HG02798 (cell line): ENCODE results near the gene SMTNL2.
"Not testable (repeated sequence)": the region's sequence is repeated elsewhere in the genome, so short reads cannot be mapped to it uniquely, and the experiment has no call there.

Experiments used
- ATAC-seq: cut with Tn5 transposase; IDR thresholded peaks from one replicate; pipeline ENCODE4 v1.9.1; 2021; ENCODE audit warnings: mild to moderate bottlenecking; ENCODE audit not compliant: unreplicated experiment, poor library complexity

The SMTNL2 gene

DNA sequence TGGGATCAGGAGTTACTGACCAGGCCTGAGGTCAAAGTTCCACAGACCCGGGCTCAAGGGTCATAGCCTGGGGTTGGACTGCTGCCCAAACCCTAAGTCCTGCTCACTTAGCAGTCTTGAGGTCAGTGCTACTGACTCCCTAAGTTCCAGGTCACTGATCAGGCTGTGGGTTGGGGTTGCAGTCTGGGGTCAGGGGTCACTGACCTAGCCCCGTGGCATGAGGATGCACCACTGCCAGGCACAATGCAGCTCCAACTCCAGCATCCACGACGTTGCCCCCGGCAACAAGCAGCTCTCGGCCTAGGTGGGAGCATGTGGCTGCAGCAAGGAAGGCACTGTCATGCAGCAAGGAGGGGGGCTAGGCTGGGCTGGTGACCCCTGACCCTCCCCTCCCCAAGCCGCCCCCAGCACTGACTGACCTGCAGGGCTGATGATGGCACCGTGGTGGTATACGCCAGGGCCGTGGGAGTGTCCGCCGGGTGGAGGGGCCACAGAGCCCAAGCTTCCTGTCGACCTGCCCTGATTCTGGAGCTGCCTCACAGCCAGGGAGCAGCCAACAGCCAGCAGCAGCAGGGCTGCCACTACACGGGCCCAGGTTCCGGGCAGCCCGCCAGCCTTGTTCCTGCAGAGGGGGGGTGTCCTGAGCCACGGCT, 25.1 kb upstream of the SMTNL2 start:
- no peak for ATAC-seq

DNA sequence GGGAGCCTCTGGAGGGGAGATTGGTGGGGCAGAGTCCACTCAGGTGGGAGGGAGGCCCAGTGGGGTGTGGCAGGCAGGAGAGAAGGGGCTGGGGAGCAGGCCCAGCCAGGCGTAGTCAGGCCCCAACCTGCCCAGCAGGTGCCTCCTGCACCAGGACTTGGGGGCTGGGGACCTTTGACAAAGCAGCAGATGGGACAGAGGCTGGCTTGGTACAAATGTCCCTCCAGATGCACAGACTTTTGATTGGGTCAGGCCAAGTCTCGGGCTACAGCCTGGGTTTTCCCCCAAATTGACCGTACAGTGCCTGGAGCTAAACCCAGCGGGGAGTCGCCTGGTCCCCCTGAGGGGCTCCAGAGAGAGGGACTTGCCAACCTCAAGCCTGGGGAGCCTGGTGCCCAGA, 24.4 kb upstream of the SMTNL2 start:
- no peak for ATAC-seq

DNA sequence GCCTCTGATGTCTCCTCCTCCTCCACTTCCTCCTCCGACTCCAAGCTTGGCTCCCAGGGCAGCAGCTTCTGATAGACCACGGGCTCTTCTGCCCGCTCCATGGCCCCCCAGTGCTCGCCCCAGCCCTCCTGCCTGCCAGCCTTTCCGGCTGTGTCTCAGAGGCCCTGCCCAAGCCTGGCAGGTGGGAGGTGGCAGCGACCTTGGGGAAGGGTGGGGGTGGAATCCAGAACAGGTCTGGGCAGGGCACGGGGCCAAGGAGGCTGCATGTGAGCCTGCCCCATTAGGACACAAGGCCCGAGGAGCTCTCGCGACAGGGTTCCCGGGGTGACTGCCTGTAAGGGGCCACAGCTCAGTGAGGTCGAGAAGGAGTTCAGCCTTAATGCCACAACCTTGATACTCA, 23.9 kb upstream of the SMTNL2 start, which contains the start of gene GGT6:
Gene GGT6 (minus strand): TSS at position 157 of the 400 bp plus-strand sequence. CDS start 56 bp downstream, at position 101.
- ATAC-seq, result no peak

DNA sequence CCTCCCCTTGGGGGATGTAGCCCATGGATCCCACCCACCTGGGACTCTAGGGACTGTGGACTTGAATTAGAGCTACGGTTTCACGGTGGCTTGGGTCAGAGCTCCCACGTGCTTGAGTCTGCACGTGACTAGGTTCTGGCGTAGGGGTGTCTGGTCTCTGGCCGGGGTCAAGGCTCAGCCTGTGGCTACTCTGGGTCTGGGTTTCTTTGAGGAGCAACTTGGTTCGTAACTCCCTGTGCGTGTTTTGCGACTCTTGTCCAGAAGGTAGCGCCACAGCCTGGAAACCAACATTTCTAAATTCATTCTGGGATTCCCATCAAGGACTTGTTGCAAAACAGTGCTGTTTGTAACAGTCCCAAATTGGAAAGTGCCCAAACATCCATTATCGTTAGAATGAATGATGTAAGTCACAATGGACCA, 23.5 kb upstream of the SMTNL2 start:
- no peak for ATAC-seq

DNA sequence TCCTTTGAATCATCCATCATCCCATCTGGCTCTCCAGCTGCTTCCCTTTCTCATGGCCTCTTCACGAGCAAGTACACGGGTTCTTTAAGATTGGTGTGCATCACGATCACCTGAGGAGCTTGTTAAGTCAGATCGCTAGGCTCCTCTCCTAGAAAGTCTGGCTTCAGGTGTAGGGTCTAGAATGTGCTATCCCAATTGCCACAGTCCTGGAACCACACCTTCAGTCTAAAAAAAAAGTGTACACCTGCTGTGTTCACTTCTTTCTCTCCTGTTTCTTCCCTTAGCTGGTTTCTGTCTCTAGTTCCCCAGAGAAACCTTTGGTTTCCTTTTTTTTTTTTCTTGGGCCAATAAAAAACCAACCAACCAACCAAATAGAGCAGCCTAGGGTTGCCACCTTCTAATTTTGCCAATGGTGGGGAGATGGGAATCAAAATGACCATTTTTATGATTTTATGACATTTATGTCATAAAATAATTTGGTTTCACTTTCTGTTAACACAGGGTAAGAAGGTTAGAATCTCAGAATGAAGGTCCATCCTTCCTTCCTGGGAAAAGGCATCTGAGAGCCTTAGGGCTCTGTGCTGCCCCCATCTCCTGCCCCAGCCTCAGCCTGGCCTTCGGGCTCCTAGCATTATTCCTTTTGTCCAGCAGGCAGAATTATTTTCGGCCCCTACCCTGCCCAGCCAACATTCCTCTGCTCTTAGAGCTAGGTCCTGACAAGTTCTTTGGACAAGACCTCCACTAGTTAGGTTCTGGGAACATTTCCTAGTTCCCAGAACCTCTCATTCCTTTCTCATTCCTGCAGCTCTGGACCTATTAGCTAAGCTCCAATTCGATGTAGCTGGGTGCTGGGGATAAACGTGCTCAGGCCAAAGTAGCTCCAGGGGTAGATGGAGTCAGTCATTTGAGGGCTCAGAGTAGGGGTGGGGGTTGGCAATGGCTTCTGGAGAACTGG, 22.0 kb upstream of the SMTNL2 start:
- ATAC-seq, result no peak

DNA sequence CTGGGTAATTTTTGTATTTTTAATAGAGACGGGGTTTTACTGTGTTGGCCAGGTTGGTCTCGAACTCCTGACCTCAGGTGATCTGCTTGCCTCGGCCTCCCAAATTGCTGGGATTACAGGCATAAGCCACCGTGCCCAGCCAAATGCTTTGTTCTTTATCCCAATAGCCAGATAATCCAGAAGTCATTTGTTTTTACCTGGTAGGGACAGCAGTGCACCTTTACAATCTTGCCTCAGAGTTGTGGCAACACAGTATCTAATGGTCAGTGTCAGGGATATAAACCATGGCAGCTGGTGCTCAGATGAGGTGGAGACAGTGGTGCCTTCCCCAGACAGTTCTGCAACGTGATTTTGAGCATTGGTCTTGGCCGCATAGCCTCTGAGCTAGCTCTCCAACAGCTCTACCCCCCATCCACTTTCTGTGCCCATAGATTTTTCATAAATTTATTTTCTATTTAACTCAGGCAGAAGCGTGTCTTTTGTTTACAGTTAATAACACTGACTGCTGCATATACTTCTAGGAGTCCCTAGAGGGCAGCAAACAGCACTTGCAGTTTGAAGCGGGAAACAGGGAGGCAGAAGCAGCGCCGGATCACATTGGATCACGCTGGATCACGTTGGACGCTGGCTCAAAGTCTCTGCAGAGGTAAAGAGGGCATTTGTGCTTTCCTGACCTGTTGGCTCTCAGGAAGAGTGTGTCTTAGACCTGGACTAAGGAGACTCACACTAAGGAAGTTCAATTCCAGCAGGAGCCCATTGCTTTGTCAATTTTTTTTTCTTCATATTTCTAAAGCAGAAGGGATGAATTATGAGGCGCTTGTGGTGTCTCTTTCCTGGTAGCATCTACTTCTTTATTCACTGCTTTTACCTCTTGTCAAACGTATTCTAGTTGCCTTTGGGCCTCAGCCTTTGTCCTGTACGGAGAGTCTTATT, 18.9 kb upstream of the SMTNL2 start:
- ATAC-seq, result peak; percentile 39

DNA sequence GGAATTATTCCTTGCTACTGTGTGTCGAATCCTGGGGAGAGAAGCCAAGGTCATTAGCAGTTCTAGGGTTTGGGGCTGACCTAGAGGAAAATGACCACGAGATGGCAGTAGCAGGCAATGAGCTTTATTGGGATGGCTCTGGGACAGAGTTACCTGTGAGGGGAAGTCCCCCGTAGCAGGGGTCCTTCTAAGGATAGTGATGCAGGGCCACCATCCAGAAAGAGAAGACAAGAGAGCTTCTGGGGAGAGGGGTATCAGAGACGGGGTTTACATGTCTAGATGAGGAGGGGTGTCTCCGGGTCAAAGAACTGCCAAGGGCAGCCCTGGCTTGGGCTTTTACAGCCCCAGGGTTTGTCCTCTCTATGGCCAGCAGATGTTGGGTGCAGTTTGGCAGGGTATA, 17.5 kb upstream of the SMTNL2 start:
- no peak for ATAC-seq

DNA sequence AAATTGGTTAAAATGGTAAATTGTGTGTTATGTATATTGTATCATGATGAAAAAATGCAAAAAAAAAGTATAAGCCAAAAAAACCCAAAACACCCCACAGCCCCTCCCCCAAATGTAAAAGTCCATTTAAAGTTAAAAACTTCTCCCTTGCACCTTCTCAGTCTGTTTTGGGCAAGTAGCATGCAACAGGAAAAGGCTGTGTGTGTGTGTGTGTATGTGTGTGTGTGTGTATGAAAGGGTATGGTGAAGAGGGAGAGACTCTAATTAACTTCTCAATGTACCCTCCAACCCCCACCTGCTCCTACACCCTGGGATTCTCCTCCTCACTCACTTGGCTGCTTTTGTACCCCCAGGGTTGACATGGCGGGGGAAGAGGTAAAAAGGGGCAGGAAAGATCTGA, 14.7 kb upstream of the SMTNL2 start:
- ATAC-seq, result no peak

DNA sequence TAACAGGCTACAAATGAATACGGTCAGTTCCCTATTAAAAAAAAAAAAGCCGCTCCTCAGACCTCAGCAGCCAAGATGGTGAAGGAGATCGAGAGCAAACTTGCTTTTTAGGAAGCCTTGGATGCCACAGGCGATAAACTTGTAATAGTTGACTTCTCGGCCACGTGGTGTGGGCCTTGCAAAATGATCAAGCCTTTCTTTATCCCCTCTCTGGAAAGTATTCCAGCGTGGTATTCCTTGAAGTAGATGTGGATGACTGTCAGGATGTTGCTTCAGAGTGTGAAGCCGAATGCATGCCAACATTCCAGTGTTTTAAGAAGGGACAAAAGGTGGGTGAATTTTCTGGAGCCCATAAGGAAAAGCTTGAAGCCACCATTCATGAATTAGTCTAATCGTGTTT, 12.2 kb upstream of the SMTNL2 start:
- no peak for ATAC-seq

DNA sequence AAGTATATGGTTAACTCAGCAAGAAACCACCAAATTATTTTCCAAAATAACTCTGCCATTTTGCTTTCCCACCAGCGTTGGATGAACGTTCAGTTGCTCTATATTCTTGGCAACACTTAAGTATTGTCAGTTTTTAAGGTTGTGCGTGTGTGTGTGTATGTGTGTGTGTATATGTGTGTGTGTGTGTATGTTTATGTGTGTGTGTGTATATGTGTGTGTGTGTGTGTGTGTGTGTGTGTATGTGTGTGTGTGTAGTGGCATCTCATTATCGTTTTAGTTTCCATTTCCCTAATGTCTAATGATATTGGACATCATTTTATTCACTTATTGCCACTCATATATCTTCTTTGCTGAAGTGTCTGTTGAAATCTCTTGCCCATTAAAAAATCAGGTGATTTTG, 11.2 kb upstream of the SMTNL2 start:
- no peak for ATAC-seq

DNA sequence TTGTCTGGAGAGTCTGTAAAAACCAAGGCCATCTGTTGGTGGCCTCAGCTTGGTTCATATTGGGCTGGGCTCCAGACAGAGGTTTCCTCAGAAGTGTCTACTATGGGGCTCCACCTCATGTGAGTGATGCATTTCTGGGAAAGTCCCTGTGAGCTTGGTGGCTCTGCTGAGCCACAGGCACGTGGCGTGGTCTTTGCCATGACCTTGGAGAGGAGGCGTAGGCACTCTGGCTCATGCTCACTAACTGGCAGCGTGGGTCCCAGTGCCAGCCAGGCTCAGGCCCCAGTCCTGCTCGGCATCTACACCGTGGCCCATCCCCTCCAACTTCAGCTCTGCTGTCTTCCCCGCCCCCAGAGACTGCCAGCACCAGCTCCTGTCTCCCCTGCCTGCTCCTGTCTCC, 10.7 kb upstream of the SMTNL2 start:
- no peak for ATAC-seq

DNA sequence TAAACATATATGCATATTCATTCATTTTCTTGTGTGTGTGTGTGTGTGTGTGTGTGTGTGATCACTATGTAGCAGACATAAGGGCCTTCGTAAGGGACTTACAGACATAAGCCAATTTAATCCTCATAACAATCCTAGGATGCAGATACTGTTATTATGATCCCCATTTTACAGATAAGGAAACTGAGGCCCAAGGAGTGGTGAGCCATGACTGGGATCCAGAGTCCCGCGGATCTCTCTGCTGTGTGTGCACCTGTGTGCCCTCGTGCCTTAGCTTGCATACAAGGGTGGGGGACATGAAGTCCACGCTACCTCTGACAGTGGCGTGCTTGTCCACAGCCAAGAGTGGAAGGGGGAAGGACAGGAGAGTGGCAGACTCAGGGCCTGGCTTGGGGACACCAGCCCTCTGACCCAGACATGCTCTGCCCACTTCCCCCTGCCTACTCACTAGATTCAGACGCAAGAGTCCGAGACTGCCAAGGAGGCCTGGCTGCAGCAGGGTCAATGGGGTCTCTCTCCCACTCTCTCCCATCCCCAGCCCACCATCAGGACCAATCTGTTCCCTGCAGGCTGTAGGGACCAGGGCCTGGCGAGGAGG, 9.8 kb upstream of the SMTNL2 start:
- no peak for ATAC-seq

DNA sequence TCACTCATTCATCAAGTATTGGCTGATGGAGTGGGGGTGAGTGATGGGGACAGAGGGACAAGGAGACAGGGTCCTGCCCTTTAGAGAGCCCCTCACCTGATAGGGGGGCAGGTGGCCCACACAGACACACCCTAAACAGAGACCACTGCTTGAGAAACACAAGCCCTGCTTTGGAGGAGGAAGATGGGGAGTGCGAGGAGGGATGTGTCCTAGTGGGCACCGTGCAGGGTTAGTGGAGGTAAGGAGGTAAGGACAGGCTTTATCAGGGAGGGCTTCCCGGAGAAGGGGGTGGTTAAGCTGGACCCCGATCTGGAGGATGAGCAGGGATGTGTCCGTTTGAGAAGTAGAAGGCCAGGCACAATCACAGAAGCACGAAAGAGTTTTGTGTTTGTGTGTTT, 8.2 kb upstream of the SMTNL2 start:
- no peak for ATAC-seq

DNA sequence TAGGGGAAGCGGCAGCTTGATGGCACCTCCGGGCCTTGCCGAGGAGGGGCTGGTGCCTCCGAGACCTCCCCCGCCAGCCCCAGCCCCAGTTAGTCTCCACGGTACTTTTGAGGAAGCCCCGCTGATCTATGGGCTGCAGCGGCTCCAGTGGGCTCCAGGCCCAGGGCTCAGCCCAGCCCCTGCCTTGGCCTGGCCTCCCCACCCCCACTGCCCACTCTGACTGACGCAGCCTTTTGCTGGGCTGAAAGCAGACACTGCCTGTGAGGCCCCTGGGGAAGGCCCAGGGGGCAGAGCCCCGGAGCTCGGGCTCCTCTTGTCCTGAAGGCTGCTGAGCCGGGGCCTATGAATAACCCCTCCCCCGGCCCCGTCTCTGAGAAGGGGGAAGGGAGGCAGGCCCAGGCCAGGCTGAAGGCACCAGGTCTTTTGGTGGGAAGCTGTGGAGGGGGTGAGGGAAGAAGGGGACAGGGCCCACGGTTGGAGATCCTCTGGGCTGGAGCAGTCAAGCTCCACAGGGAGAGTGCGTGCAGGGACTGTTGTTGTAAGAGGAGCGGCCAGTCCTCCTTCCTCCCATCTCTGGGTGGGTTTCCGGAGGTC, 7.5 kb upstream of the SMTNL2 start:
- no peak for ATAC-seq

DNA sequence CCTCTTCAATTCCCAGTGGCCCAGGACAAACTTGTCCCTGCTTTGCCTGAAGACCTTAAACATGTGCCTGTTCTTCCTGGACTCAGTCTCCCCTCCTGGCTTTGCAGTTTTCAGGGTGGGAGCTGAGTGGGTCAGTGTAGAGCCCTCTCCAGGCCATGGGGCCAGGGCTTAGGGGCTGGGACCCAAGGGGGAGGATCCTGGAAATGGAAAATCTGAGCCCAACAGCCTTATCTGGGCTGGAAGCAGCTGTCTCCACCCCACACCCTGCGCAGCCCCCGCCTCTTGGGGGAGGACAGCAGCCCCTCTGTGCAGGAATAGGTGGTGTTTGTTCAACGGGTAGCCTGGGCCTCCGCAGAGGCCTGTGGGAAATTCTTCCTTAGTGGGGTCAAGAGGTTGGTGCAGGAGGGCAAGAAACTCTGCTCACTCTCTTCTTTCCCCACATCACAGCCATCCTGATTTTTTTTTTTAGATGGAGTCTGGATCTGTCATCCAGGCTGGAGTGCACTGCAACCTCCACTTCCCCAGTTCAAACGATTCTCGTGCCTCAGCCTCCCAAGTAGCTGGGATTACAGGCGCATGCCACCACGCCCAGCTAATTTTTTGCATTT, 6.8 kb upstream of the SMTNL2 start:
- ATAC-seq, result no peak

DNA sequence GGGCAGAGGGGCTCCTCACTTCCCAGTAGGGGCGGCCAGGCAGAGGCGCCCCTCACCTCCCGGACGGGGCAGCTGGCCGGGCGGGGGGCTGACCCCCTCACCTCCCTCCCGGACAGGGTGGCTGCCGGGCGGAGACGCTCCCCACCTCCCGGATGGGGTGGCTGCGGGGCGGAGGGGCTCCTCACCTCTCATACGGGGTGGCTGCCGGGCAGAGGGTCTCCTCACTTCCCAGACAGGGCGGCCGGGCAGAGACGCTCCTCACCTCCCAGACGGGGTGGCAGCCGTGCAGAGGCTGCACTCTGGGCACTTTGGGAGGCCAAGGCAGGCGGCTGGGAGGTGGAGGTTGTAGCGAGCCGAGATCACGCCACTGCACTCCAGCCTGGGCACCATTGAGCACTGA, 6.0 kb upstream of the SMTNL2 start:
- ATAC-seq, result not testable (repeated sequence)

DNA sequence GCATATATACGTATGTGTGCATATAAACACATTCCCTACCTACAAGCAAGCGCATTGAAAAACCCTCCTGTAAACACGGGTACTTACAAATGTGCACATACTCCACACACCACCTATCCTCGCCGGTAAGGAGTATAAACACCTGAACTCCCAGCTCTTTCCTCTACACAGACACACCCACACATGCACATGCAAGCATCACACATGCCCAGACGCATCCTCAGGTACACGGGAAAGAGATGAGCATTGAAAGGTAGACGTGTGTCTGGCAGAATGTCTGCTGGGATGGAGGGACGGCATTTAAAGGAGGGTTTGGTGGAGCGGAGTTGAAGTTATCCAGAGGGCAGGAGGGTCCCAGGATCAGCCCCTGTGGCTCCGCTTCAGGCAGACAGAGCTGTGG, 4.7 kb upstream of the SMTNL2 start:
- no peak for ATAC-seq

DNA sequence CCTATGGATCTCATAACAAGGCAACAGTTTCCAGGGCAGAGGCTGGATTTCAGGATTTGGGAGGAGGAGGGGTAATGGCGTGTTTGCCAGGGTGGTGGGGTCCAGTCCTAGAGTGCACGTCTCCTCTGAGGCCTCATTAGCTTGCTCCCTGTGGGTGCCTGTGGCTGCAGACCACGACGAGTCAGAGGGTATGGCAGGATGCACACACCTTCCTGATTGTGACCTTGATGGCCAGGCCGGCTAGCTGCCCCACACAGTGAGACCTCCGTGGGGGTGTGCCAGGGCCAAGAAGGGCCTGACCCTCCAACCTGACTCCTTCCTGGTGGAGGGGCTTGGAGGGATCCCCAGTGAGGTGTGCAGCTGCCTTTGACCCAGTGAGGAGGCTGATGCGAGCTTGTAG, 4.0 kb upstream of the SMTNL2 start:
- no peak for ATAC-seq

DNA sequence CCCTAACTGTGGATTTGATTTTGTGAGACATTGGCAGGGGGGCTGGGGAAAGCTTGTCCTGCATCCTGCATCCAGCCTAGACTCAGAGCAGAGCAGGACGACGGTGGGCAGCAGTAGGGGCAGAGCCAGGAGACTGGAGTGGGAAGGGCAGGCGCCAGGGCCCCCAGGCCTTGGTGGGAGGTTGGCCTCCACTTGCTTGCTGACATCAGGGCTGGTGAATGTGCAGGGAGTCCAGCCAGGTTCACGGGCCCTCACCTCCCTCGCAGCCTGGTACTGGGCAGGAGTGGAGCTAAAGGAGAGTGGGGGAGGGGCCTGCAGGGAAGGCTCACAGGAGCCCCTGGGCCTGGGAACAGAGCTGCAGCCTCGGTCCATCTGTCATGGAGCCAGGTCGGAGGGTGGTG, 2.2 kb upstream of the SMTNL2 start:
- ATAC-seq, result no peak
